ENCODE data around the gene P2RY14.

Gene P2RY14

DNA sequence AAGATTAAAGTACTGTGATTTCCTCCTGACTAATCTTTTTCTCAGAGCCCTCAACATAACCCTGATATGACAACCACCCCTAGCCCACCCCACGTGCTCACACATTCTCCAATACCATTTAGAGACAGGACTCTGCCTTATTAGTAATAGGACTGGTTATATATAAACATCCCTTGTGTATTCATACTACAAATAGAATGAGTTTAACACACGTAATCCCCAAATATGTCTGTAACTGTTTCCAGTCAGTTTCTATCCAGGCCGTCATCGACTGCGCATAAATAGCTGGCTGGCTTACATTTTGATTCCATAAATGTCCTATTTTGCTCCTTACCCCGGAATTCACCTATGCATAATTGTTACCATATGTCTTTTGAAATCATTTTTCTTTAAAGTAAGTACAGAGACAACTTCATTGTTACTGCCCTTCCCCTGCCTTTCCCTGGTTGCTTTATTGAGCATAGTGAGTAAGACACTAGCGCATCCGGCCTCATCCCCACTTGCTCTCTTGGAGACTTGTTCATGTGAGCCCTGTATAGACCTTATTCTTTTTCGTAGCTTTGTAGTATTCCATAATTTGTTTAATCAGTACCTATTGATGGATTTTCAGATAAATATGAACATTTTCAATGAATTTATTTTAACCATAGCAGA lies 3.5 kb upstream of the P2RY14 start:
- Histone ChIP-seq H3K27me3 (ENCODE audit: insufficient read depth, low read length, poor library complexity, severe bottlenecking) (no peaks in the 10 kb centered on the region), H4K20me1 (ENCODE audit: insufficient read depth, low read length, poor library complexity, severe bottlenecking) (no peaks in the 10 kb centered on the region), H3K36me3 (ENCODE audit: insufficient read depth, low read length) (peaks cover 14% of the 10 kb centered on the region; the same call in 1 of the 2 replicates), H2AFZ (ENCODE audit: low read length) (no peak overlapping the region), H3K9me2 (replicated peaks; ENCODE audit: low read depth, low read length) (no peaks in the 10 kb centered on the region), H3K4me3 (ENCODE audit: low read length, poor library complexity, severe bottlenecking) (no peak overlapping the region), H3K9me3 (ENCODE audit: insufficient read depth, low read depth, low read length) (no peaks in the 10 kb centered on the region), H3F3A (ENCODE audit: low read depth) (no peaks in the 10 kb centered on the region), H3K4me2 (ENCODE audit: low read depth, low read length, poor library complexity, severe bottlenecking) (no peak overlapping the region), H3K4me1 (ENCODE audit: insufficient read depth, low read length, poor library complexity, severe bottlenecking) (peaks cover 32% of the 10 kb centered on the region), H3K9ac (ENCODE audit: low read depth, low read length, poor library complexity, severe bottlenecking) (no peak overlapping the region), H3K79me2 (ENCODE audit: insufficient read depth, low read length) (no peaks in the 10 kb centered on the region)
- TF ChIP-seq EZH2phosphoT487 (IDR thresholded peaks at IDR 0.05; ENCODE audit: borderline replicate concordance): no peak
- TF ChIP-seq, protein P1, sequence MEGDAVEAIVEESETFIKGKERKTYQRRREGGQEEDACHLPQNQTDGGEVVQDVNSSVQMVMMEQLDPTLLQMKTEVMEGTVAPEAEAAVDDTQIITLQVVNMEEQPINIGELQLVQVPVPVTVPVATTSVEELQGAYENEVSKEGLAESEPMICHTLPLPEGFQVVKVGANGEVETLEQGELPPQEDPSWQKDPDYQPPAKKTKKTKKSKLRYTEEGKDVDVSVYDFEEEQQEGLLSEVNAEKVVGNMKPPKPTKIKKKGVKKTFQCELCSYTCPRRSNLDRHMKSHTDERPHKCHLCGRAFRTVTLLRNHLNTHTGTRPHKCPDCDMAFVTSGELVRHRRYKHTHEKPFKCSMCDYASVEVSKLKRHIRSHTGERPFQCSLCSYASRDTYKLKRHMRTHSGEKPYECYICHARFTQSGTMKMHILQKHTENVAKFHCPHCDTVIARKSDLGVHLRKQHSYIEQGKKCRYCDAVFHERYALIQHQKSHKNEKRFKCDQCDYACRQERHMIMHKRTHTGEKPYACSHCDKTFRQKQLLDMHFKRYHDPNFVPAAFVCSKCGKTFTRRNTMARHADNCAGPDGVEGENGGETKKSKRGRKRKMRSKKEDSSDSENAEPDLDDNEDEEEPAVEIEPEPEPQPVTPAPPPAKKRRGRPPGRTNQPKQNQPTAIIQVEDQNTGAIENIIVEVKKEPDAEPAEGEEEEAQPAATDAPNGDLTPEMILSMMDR (conservative IDR thresholded peaks at IDR 0.05; ENCODE audit: low read length): no peak

DNA sequence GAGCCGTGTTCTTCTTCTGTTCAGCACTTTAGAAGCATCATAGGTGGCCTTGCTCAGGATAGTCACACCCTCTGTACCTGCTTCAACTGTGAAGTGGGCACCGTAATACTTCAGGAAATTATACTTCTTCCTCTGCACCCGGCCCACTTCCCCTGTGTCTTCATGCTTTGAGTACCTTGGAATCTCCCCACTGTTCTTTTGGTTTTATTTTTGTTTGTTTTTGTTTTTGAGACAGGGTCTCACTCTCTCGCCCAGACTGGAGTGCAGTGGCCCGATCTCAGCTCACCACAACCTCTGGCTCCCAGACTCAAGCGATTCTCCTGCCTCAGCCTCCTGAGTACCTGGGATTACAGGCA lies 1.7 kb downstream of the P2RY14 start:
- TF ChIP-seq, protein P1 (conservative IDR thresholded peaks at IDR 0.05; ENCODE audit: low read length): no peak
- no peak for TF ChIP-seq EZH2phosphoT487 (IDR thresholded peaks at IDR 0.05; ENCODE audit: borderline replicate concordance)
- Histone ChIP-seq H3K36me3 (ENCODE audit: insufficient read depth, low read length) (peaks cover 14% of the 10 kb centered on the region; the same call in 1 of the 2 replicates), H3K4me2 (ENCODE audit: low read depth, low read length, poor library complexity, severe bottlenecking) (no peak overlapping the region), H3K9me3 (ENCODE audit: insufficient read depth, low read depth, low read length) (no peaks in the 10 kb centered on the region), H3K9me2 (replicated peaks; ENCODE audit: low read depth, low read length) (no peaks in the 10 kb centered on the region), H3K27me3 (ENCODE audit: insufficient read depth, low read length, poor library complexity, severe bottlenecking) (no peaks in the 10 kb centered on the region), H3K9ac (ENCODE audit: low read depth, low read length, poor library complexity, severe bottlenecking) (no peak overlapping the region), H4K20me1 (ENCODE audit: insufficient read depth, low read length, poor library complexity, severe bottlenecking) (no peaks in the 10 kb centered on the region), H3K4me3 (ENCODE audit: low read length, poor library complexity, severe bottlenecking) (no peak overlapping the region), H3K79me2 (ENCODE audit: insufficient read depth, low read length) (no peaks in the 10 kb centered on the region), H3F3A (ENCODE audit: low read depth) (no peaks in the 10 kb centered on the region), H3K4me1 (ENCODE audit: insufficient read depth, low read length, poor library complexity, severe bottlenecking) (peaks cover 52% of the 10 kb centered on the region), H2AFZ (ENCODE audit: low read length) (no peak overlapping the region)

DNA sequence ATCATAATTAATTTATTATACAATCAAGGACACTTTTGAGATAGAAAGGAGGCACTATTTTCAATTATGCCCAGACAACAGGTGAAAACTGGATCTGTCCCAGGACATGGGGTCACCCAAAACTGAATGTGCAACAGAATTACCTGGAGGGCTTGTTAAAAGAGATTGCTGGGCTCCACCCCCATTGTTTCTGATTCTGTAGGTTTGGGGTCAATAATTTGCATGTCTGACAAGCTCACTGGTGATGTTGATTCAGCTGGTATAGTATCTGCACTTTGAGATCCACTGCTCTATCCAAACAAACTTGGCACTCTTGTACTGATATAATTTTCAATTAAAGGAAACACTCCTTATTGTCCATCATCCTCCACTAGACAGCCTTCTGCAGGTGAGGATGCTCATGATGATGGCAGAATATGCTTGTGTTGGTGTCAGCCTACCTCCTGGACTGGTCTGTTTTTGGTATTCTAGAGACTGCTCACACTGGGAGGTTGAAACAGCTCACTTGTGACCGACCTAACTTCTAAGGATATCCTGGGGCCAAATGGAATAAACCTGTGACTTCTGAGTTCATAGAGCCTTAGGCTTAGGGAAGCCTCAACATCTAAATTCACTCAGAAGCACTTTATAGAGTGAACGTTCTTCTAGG lies 2.2 kb downstream of the P2RY14 start:
- TF ChIP-seq EZH2phosphoT487 (IDR thresholded peaks at IDR 0.05; ENCODE audit: borderline replicate concordance): no peak
- TF ChIP-seq, protein P1 (conservative IDR thresholded peaks at IDR 0.05; ENCODE audit: low read length): no peak
- no peak overlapping the region for H3K9ac ChIP-seq (ENCODE audit: low read depth, low read length, poor library complexity, severe bottlenecking)
- no peak overlapping the region for H3K4me2 ChIP-seq (ENCODE audit: low read depth, low read length, poor library complexity, severe bottlenecking)
- H3K36me3 ChIP-seq (ENCODE audit: insufficient read depth, low read length): peaks cover 14% of the 10 kb centered on the region; the same call in 1 of the 2 replicates
- no peaks in the 10 kb centered on the region for H3F3A ChIP-seq (ENCODE audit: low read depth)
- H2AFZ ChIP-seq (ENCODE audit: low read length): no peak overlapping the region
- no peaks in the 10 kb centered on the region for H3K9me2 ChIP-seq (replicated peaks; ENCODE audit: low read depth, low read length)
- H3K27me3 ChIP-seq (ENCODE audit: insufficient read depth, low read length, poor library complexity, severe bottlenecking): no peaks in the 10 kb centered on the region
- no peak overlapping the region for H3K4me3 ChIP-seq (ENCODE audit: low read length, poor library complexity, severe bottlenecking)
- H3K79me2 ChIP-seq (ENCODE audit: insufficient read depth, low read length): no peaks in the 10 kb centered on the region
- H4K20me1 ChIP-seq (ENCODE audit: insufficient read depth, low read length, poor library complexity, severe bottlenecking): no peaks in the 10 kb centered on the region
- H3K9me3 ChIP-seq (ENCODE audit: insufficient read depth, low read depth, low read length): no peaks in the 10 kb centered on the region
- peaks cover 52% of the 10 kb centered on the region for H3K4me1 ChIP-seq (ENCODE audit: insufficient read depth, low read length, poor library complexity, severe bottlenecking)

All from Loucy (cell line).